ENCODE data around the gene INKA2.

The INKA2 gene

DNA sequence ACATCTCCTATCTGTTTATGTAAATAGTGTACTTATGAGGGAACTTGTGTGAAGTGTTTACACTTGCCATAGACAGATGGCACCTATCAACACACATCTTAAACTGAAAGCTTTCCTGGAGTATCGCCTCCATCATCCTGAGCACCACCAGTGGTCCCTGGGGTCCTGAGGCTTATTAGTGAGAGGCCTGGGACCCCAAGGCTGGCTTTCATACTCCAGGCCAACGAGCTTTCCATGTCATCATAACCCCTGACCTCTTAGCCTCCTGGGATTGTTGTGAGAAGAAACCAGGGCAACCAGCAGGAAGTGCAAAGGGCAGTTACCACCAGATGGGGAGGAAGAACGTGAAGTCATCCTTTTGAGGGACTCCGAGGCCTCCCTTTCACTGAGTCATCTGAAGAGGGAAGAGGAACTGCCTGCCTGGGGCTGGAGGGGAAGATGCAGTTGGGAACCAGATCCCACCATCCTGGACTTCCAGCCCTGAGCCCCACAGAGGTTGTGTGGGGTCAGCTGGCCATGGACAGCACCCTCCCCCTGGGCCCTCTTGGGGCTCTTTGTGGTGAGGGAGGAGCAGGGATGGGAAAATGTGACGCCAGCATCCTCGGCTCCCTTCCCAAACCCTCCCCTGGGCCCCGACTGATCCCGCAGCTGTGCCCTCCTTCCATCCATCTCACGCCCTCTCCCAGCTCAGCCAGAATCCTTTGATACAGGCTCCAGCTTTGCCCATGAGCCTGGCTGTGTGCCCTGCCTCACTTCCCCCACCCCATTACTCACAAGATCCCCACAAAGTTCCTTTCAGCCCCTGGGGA lies 5.8 kb downstream of the INKA2 start:
- ATAC-seq, result no peak
- no peak for DNase-seq

DNA sequence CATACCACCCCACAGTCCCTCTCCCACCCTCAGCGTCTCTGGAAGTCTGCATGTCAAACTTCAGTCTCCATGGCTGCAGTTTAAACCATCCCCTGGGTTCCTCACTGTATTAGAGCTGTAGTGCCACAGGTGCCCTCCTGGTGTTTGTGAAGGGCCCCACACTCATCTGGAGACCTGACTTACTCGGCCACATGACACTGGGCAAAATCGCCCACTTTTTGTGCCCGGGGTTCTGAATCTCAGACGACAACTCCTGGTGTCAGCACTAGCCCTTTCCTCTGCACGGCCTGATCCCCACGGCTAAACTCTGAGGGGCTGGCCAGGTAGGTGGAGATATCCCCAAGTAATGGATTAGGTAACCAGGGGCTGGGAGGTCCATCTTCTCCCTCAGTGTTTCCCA lies 6.5 kb downstream of the INKA2 start:
- ATAC-seq (no peak), DNase-seq (no peak)

DNA sequence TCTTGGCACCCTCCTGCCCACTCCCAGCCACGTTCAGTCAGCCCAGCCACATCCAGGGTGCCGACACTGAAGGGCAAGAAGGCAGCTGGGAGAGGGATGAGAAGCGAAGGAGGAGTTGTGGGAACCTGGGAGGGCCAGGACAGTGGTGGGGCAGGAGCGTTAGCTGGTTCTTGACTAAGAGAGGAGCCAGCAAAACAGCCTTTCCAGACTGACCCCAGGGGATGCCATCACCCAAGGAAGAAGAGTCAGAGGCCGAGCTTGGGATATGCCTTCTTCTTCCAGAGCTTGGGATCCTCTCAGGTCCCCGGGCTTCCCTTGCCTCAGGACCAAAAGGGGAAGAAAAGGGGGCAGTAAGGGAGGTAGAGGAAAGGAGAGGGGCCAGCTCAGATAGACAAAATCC lies 7.2 kb downstream of the INKA2 start:
- no peak for ATAC-seq
- DNase-seq, result no peak

GRCh38 chr1:111730706-111731105 lies 8.5 kb downstream of the INKA2 start:
- ATAC-seq (no peak), DNase-seq (no peak)

- no peak for DNase-seq
- no peak for ATAC-seq
Measured at GRCh38 chr1:111729946-111730681, 9.1 kb downstream of the INKA2 start.

DNA sequence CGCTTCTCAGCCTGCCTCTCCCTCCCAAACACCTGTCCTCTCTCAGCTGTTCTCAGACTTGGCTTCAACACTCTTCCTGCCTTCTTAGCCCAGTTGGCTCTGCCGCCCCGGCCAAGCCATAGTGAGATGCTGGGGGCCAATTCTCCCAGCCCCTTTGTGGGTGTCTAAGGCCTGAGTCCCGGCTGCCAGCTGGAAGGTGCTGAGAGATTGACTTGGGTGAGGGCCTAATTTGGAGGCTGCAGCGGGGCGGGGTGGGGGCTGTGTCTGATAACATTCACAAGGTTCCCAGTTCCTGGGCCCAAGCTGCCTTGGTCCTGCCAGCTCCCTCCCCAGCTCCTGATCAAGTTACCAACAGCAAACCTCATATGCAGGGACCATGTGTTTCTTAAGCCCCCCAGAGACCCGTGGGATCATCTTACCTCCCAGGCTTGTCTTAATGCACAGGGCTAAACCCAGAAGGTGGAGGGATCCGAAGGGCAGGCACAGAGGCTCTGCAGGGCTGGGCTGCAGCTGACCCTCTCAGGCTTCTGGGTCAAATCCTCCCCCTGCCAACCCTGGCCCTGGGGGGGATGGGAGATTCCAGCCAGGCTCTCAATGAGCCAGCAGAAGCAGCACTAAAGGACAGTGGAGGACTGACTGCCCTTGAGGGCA lies 9.8 kb downstream of the INKA2 start:
- no peak for ATAC-seq
- DNase-seq, result no peak

DNA sequence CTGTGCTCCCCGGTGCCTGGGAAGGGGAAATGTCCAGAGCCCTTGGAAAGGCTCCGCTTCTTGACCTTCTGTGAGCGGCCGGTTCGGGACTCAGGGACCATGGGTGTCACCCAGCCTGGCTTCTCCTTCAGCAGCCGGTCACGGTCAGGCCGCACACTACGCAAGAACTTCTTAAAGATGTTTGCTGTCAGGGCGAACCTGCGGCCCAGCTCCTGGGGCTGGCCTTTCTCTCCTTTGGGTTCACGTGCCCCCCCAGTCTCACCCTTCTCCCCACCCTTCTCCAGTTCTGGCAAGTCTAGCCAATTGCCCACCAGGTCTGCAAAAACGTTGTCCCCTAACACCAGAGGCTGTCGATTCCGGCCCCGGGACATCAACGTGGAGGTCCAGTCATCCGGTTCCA lies 12.1 kb downstream of the INKA2 start:
- ATAC-seq (no peak), DNase-seq (no peak)

- DNase-seq (no peak), ATAC-seq (no peak)
Measured at GRCh38 chr1:111725192-111725591, 14.0 kb downstream of the INKA2 start.

- DNase-seq (no peak), ATAC-seq (no peak)
Measured at GRCh38 chr1:111723871-111724270, 15.3 kb downstream of the INKA2 start.

DNA sequence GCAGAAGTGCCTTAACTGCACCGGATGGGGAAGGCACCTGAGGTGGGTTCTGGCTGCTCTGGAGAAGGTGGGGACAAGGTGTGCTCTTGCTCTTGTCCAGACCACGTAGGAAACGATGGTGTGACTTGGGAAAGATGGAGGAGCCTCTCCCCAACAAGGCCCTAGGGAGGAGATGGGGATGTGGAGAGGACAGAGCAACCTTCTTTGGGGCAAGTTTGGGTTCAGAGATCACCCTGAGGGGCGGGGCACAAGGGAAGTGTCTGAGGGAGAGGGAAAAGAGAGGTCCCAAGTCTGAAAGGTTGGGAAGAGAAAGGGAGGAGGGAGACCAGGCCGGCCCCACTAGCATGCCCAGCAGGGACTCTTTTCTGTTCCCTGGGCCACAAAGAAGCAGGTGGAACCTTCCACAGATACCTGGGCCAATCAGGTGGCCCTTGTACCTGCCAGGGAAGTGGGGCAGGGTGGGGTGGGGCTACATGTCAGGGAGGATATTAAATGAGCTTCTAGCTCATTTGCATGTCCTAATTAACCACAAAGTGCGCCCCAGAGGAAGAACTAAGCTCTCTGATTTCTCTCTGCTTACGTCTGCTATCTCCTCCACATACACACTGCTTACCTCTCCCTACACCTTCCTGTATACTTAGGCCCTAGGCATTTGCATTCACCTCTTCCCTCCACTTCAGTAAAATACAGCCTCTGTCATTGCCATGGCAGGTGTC lies 15.9 kb downstream of the INKA2 start:
- no peak for ATAC-seq
- DNase-seq, result no peak

- no peak for ATAC-seq
- no peak for DNase-seq
Measured at GRCh38 chr1:111720977-111721786, 18.0 kb downstream of the INKA2 start.

GRCh38 chr1:111720274-111720976 lies 18.8 kb downstream of the INKA2 start:
- no peak for ATAC-seq
- no peak for DNase-seq

- ATAC-seq, result no peak
- DNase-seq, result no peak
Measured at GRCh38 chr1:111719674-111720132, 19.5 kb downstream of the INKA2 start.

DNA sequence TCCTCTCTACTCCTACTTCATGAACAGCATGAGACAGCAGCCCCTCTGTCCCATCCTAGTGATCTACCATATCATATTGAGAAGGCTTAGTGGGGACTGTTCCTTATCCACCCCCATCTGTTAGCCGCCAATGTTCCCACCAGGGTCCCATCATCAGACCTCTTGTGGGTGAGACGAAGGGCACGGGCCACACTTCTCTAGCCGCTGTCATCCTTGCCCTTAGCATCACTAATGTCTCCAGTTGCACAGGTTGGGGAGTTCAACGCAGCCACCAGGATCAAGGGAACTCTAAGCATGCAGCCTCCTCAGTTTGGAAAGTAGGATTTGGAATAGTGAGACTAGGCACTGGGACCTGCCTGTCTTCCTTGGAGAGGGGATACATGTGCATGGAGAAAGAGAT lies 20.1 kb downstream of the INKA2 start:
- ATAC-seq (no peak), DNase-seq (no peak)

- no peak for ATAC-seq
- DNase-seq, result no peak
Measured at GRCh38 chr1:111717450-111717849, 21.7 kb downstream of the INKA2 start.

DNA sequence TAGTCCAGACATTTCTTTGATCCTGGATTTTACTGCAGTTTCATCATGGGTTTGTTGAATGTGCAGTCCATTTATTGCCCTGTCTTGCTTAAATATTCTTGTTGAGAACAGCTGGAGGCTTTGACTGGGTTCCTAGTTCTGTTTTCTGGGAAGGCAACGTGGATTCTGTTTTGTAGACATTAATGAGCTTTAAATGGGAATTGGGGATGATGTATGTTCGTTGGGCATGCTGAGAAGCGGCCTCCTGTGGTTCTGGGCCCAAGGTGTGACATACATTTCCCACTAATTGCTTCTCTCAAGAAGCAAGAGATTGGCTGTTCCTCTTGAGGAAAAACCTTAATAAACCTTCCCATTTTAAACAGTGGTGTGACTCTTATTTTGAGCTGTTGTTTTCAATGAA lies 22.9 kb downstream of the INKA2 start:
- no peak for ATAC-seq
- DNase-seq, result no peak

- peak; percentile 67 for ATAC-seq
Measured at GRCh38 chr1:111709986-111710385, 29.2 kb downstream of the INKA2 start.

GRCh38 chr1:111707906-111708305 lies 31.3 kb downstream of the INKA2 start:
- DNase-seq, result no peak
- ATAC-seq, result no peak

More at GRCh38 chr1:111709986-111710385, 29.2 kb downstream of the INKA2 start:
- no peak for DNase-seq

DNA sequence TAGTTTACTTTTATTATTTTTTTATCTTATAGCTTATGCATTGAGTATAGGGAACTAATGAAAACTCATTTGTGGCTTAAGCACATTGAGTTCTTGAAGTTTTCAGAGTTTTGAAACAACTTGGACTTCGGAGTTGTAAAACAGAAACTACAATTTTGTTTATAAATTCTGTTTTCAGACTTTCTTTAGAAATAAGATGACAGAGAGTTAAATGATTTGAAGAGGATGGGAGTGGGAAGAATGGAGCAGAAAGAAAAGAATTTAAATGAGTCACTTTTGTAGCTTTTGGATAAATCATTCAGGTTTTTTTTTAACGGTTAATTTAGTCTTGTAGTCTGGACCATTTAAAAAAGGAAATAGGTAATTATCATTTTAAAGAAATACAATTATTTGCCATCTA lies 32.3 kb downstream of the INKA2 start:
- ATAC-seq, result no peak

DNA sequence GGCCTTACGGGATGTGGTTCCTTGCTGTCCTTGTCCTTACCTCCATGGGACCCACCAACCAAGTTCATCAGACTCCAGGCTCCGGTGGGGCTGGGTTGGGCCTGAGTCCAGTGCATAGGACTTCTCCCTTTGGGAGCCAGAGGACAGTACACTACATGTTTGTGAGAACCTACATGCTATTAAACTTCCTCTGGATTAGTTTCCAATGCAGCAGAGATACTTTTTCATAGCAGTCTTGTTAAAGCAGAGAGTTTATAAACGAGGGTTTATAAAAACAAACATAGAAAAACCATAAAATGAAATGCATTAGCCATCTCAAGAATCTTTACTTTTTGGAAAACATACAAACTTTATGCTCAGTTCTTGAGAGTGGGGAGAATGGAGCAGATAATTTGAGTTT lies 33.4 kb downstream of the INKA2 start:
- ATAC-seq (no peak), DNase-seq (no peak)

More for the DNA sequence above, 32.3 kb downstream of the INKA2 start:
- no peak for DNase-seq

- peak; percentile 57 for ATAC-seq
- no peak for DNase-seq
Measured at GRCh38 chr1:111704776-111705175, 34.4 kb downstream of the INKA2 start.

Measured in stimulated activated naive CD8-positive, alpha-beta T cell treated with anti-CD3 and anti-CD28 coated beads, Interleukin-15, Interleukin-2, amounts not matched to agents 100 U/mL and 50 U/mL, for 24 hours (primary cell).